ENCODE results near the gene PDXDC1.
"Not testable (repeated sequence)": the region's sequence is repeated elsewhere in the genome, so short reads cannot be mapped to it uniquely, and the experiment has no call there.

Gene PDXDC1

DNA sequence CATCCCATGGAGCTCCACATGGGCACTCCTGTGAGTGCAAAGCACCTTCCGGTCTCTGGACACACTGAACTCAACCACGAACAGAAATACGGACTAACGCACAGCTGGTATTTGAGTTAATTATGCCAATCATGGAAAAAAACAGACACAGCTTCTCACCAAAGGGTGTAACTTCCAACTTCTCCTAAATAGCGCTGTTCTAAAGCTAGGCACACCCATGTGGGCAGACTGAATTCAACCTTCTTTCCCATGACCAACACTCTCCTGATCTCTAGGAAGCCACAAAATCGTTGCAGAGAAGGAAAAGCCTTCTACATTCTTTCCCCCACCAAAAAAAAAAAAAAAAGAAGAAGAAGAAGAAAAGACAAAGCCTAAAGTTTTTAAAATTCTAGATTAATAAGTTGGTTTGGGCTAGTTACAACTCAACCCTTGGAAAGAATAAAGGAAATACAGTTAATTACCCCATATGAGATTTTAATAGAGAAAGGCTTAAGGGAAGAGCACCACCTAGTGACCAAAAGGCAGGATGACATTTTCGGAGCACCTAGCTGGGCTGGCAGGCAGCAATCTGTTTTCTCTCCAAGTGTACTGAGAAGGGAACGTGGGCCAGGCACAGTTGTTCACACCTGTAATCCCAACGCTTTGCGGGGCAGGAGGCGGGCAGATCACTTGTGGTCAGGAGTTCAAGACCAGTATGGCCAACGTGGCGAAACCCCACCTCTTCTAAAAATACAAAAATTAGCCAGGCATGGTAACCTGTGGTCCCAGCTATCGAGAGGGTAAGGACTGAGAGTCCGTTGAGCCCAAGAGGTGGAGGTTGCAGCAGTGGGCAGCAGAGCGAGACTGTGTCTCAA, 97.3 kb downstream of the PDXDC1 start:
- DNase-seq (ENCODE audit: low read depth) = not testable (repeated sequence)

DNA sequence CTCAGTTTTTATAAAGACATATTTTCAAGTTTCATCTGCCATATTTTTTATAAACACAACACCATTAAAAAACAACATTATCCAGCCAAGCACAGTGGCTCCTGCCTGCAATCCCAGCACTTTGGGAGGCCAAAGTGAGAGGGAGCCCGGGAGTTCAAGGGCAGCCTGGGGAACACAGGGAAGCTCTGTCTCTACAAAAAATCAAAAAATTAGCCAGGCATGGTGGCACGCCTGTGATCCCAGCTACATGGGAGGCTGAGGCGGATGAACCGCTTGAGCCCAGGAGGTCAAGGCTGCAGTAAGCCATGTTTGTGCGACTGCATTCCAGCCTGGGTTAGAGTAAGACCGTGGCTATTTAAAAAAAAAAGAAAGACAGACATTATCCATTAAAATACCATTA, 98.3 kb downstream of the PDXDC1 start:
- DNase-seq (ENCODE audit: low read depth) = no peak

DNA sequence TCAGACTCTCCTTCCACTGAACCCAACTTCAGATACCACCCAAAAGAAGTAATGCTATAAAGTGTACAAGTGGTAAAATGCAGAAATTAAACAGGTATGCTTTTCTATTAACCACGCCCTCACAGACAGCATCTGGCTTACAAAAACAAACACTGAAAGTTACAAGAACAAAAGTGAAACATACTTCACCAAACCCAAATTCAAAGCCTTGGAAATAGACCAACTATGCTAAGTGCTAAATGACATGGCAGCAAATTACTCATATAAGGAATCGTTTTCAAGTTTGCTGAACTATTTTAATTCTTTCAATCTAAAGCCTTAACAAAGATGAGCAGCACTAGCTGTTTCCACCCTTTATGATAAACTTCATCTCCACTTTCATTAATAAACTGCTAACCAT, 101.3 kb downstream of the PDXDC1 start:
- not testable (repeated sequence) for DNase-seq (ENCODE audit: low read depth)

DNA sequence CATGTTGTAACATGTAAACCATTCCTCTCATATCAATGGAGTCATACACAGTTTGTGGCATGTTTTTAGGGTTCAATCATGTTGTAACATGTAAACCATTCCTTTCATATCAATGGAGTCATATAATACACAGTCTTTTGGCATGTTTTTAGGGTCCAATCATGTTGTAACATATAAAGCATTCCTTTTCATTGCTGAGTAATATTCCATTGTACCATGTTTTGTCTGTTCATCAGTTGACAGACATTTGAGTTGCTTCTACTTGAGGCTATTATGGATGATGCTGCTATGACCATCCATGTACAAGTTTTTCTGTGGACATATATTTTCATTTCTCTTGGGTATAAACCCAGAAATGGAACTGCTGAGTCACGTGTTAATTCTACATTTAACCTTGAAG, 106.1 kb downstream of the PDXDC1 start:
- not testable (repeated sequence) for DNase-seq (ENCODE audit: low read depth)

DNA sequence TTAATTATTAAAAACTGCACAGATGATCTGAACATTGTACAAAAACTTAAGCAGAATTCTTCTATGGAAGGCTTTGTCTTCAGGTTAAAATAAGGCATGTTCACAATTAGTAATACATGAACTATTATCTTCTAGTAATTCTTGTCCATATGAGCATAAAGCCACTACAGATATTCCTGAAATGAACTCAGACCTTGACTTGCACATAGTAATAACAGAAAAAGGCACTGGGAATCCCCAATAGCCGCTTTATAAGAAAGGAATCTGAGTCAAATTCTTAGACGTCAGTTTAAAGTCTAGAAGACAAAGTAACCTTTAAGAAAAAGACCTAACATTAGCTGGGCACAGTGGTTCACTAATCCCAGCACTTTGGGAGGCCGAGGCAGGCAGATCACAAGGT, 108.0 kb downstream of the PDXDC1 start:
- not testable (repeated sequence) for DNase-seq (ENCODE audit: low read depth)

DNA sequence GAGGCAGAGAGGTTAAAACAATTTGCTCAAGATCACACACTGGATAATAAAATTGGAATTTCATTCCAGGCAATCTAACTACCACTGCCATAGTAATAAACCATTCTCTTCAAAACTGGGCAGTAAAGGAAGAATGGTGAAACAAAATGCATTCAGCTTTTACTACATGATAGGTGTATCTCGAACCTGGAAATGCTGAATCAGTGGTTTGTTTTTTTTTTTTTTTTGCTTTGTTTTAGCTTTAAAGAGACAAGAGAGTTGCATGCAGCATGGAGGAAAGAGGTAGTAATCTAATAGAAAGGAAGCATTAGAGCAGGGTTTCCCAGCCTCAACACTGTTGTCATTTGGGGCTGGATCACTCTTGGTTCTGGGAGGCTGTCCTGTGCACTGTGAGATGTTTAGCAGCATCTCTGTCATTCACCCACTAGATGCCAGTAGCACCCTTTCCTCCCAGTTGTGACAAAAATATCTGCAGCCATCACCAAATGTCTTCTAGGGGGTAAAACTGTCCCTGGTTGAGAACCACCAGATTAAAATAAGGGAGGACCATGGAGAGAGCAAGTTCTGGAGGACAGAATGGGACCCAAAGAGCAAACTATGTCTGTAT, 115.9 kb downstream of the PDXDC1 start:
- not testable (repeated sequence) for DNase-seq (ENCODE audit: low read depth)

- DNase-seq (ENCODE audit: low read depth) = not testable (repeated sequence)
These were observed 118.7 kb downstream of the PDXDC1 start for GRCh38 chr16:15093571-15093954.

DNA sequence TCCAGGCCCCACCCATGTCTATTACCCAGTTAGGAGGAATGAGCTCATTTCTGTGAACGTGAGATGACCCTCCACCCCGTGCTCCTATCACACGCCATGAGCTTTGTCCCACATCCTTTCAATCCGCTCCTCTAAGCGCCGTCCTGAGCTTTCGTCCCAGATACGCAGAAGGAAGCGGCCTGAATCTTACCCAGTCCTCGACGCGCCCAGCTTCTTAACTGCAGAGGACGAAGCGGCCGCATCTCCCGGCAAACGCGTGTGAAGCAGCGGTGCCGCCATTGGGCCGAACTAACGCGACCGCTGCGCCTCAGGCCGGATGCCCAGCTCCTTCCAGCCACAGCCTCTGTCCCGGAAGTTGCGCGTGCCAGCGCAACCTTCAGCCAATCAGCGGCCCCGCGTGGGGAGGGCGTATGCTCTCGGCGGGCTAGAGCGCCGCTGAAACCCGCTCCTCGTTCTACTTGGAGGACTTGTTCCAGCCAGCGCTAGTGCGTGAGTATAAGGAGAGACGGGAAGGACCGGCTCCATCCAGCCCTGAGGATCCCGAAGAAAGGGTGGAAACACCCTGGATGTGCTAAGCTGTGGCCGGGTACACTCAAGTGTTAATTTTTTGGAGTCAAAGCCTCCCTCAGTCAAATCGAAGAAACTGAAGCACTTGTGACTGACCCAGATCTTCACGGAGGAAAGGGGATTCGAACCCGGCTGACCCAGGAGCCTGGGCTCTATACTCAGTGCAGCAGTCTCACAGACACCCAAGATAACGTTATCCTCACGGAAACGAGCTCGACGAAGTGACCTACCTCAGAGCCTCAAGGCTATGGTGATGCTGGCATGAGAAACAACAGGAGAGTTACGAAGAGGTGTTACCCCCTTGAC, 119.4 kb downstream of the PDXDC1 start, which contains the start of gene RRN3:
Gene RRN3 (minus strand): TSS at position 318 of the 873 bp plus-strand sequence. CDS start 39 bp downstream, at position 279.
- peak; percentile 91 for DNase-seq (ENCODE audit: low read depth)

DNA sequence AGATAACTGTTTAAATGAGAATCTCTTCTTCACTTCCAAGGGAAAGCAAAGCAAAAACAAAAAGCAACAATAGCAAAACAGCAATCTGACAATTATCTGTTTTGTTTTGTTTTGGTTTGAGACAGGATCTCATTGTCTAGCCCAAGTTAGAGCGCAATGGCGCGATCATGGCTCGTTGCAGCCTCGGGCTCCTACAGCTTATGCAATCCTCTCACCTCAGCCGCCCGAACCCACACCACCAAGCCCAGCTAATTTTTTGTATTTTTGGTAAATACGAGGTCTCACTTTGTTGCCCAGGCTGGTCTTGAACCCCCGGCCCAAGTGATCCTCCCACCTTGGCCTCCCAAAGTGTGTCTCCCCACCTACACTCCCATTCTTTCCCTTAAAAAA, 121.8 kb downstream of the PDXDC1 start:
- not testable (repeated sequence) for DNase-seq (ENCODE audit: low read depth)

GRCh38 chr16:15099366-15099909, 124.6 kb downstream of the PDXDC1 start:
- DNase-seq (ENCODE audit: low read depth) = not testable (repeated sequence)

GRCh38 chr16:15100372-15100987, 125.7 kb downstream of the PDXDC1 start:
- not testable (repeated sequence) for DNase-seq (ENCODE audit: low read depth)

- not testable (repeated sequence) for DNase-seq (ENCODE audit: low read depth)
These were observed 153.0 kb downstream of the PDXDC1 start for GRCh38 chr16:15127641-15128425.

DNA sequence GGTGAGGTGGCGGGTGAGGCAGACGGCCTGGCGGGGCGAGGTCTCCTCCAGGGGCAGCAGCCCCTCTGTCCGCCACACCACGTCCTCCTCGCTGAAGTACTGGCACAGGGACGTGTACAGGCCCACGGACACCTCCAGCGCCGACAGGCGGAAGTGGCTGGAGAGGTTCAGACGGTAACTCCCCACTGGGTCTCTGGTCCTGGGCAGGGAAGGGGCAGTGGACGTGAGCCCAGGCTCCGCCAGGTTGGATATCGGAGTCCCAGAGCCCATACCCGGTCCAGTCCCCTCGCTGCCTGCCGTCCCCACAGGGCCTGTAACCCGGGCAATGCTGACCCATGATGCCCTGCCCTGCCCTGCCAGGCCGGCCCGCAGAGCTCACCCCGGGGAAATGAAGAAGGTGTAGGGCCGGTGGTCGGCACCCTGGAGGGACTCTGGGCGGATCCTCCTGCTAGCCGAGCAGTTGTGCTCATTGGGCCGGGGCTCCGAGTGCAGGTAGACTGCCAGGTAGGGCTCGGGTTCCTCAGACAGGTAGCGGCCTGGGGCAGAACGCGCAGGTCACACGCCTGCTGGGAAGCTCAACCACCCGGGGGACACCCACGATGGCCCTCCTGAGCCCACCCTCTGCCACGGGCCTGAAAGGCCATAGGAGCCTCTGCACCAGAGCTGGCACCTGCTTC, 155.6 kb downstream of the PDXDC1 start:
- DNase-seq (ENCODE audit: low read depth) = not testable (repeated sequence)

DNA sequence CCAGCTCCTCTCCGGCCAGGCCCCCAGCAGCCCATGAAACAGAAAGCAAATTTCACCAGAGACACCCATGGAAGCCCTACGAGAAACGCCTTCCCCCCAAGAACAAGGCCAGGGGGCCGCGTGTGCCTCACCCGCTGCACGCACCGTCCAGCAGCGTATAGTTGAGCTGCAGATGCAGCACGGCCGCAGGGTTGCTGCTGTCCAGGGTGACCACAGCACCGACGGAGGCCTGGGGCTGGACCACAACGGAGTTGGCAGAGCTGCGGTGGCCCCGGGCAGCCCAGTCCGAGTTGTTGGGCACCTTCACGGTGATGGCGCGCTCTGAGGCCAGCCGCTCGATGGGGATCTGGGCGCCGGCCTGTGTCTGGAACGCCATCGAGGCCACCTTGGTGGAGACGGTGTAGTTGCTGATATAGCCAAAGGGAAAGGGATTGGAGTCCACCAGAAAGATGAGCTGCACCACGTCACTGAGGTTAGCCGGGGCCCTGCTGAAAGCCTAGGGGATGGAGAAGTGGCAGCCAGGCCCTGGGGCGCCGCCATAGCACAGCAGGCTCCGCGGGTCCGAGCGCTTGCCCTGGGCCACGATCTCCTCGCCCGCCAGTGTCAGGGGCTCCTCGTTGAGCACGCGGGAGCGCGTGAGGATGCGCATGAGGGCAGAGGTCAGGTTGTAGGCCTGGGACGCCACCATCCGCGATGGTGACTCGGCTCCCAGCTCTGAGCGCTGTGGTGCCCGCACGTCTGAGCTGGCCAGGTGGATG, 156.3 kb downstream of the PDXDC1 start:
- not testable (repeated sequence) for DNase-seq (ENCODE audit: low read depth)

- not testable (repeated sequence) for DNase-seq (ENCODE audit: low read depth)
These were observed 158.0 kb downstream of the PDXDC1 start for GRCh38 chr16:15132719-15133428.

- not testable (repeated sequence) for DNase-seq (ENCODE audit: low read depth)
These were observed 158.7 kb downstream of the PDXDC1 start for GRCh38 chr16:15133554-15133953.

DNA sequence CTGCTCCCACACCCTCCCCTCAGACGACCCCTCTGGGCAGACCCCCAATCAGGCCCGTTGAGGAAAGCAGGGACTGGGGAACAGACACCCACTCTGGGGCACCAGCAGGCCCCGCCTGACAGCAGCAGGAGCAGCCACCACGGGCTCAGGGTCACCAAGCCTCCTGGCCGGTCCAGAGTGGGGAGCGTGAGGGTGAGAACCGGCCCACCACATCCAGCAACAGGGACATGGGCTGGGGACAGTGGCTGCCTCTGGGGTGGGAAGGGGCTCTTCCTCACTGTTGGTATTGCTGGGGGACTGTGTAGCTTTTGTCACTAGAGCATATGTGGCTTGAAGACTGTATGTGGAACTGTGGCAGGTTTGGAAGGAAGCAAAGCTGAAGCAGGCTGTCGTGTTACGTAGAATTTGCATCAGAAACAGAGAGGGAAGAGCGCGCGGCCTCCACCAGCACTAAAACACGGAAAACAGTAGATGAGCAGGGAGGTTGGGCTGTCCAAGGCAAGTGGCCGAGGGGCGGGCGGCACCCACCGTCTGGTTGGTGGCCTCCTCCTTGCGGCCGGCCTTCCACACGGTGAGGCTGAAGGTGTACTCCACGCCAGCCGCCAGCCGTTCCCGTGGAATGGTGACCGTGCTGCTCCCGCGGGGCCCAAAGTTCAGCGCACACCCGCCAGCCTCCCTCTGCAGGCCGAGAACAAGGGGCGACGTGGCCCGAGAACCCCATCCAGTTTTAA, 160.1 kb downstream of the PDXDC1 start:
- DNase-seq (ENCODE audit: low read depth) = not testable (repeated sequence)
